ENCODE results near the gene KRT72.

KRT72 gene

DNA sequence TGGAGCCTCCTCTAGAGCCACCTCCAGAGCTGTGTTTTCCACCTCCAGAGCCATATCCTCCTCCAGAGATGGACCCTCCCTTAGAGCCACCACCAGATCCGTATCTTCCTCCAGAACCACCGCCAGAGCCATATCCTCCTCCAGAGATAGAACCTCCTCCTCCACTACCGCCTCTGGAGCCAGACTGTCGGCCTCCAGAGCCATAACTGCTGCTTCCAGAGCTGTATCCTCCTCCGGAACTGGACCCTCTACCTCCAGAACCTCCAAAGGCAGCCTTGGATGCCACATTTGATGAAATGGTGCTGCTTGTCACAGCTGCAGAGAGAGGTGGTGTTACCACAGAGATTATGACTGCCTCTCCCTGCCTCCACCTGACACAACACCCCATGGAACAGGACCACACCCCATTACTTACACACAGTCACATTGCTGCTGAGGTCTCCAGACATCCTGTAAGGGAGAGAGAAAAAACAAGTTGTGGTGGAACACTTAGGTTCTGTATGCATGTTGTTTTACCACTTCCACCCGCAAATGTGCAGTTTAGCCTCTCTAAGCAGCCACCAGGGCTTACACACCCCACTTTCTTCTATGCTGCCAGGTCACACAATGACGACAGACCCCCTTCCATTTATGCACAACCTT lies 44.0 kb upstream of the KRT72 start:
- TF ChIP-seq, protein P1, sequence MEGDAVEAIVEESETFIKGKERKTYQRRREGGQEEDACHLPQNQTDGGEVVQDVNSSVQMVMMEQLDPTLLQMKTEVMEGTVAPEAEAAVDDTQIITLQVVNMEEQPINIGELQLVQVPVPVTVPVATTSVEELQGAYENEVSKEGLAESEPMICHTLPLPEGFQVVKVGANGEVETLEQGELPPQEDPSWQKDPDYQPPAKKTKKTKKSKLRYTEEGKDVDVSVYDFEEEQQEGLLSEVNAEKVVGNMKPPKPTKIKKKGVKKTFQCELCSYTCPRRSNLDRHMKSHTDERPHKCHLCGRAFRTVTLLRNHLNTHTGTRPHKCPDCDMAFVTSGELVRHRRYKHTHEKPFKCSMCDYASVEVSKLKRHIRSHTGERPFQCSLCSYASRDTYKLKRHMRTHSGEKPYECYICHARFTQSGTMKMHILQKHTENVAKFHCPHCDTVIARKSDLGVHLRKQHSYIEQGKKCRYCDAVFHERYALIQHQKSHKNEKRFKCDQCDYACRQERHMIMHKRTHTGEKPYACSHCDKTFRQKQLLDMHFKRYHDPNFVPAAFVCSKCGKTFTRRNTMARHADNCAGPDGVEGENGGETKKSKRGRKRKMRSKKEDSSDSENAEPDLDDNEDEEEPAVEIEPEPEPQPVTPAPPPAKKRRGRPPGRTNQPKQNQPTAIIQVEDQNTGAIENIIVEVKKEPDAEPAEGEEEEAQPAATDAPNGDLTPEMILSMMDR (IDR thresholded peaks at IDR 0.05; ENCODE audit: borderline replicate concordance, insufficient read depth, low read depth, low read length): no peak
- H3K4me3 ChIP-seq (ENCODE audit: low read depth, low read length): no peak overlapping the region

DNA sequence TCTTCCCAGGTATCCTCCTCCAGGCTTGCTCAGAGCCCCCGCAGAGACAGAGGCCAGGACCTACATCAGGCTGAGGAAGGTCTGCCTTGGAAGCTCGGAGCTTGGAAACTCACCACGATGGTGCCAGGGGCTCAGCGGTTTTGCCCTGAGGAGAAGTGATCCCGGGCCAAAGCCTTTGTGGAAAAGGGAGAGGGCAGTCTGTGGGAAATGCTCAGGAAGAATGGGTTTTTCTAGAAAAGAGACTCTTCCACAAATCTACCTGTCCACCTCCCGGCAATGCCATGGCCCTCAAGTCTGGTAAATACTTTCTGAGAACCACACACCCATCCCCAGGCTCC lies 42.8 kb upstream of the KRT72 start:
- no peak overlapping the region for H3K4me3 ChIP-seq (ENCODE audit: low read depth, low read length)
- TF ChIP-seq, protein P1 (IDR thresholded peaks at IDR 0.05; ENCODE audit: borderline replicate concordance, insufficient read depth, low read depth, low read length): no peak

DNA sequence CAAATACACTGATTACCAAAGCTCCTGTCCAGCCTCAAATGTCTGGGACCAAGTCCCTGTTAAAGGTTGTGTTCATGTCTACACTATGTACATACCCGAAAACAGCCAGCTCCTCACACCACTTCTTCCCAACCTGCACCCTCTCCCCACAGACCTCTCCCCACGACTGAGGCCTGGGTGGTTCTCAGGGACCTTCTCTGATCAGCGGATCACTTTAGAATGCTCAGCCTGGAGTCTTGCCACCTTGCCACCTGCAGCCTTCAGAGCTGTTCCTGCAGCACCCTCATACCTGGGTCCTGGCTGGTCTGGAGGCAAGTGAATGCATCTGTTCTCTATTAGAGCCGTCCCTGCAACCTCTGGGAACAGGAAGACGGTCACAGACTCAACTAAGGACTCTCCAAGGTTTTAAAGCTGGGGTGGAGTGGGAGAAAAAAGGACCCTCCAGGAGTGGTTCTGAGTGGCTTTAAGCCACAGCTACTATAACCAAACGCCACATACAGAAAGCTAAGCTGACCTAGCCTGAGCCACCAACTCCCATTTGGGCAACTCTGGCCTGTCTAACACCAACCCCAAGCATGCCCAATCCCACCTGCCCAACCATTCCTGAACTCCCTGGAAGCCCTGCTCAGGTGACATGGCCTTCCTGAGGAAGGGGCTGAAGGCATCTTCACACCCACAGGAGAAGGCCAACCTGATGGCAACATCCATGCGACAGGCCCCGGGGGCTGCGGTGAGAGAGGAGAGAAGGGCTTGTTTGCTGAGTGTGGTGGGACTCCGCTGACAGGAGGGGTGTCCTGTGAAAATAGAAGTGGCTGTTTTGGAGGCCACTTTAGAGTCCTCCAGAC lies 42.2 kb upstream of the KRT72 start:
- no peak overlapping the region for H3K4me3 ChIP-seq (ENCODE audit: low read depth, low read length)
- TF ChIP-seq, protein P1 (IDR thresholded peaks at IDR 0.05; ENCODE audit: borderline replicate concordance, insufficient read depth, low read depth, low read length): no peak

DNA sequence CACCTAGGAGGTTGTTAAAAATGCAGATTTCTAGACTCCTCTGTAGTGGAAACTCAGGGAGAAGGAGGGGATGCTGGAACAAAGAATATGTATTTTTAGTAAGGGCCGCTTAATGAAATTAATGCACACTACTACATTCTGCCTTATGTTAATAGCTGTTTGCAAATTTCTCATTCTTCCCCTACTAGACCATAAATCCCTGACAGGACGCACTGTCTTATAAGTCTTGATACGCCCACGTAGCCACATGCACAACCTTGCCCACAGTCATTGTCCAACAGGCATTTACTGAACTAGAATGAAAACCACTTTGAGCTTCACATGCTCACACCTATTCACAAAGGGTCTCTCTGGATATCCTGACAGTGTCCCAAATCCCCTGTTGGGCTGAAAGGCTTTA lies 40.2 kb upstream of the KRT72 start:
- TF ChIP-seq, protein P1 (IDR thresholded peaks at IDR 0.05; ENCODE audit: borderline replicate concordance, insufficient read depth, low read depth, low read length): no peak
- no peak overlapping the region for H3K4me3 ChIP-seq (ENCODE audit: low read depth, low read length)

DNA sequence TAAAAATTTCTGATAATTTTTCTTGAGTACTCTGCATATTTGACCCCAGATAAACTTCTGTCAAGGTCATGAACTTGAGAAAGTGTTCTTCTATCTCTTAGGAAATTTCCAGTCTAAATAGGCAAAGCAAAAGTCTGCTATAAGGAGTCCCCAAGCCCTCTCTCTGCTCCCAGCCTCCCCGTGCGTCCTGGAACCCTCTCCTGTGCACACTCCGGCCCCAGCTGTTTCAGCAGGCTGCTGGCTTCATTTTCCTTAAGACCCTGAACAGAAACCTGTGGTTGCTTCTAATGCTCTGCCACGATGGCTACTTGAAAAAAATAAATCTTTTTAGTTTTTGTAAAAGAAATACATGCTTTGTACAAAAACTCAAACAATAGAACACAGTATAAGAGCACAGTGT lies 36.0 kb upstream of the KRT72 start:
- no peak overlapping the region for H3K4me3 ChIP-seq (ENCODE audit: low read depth, low read length)
- TF ChIP-seq, protein P1 (IDR thresholded peaks at IDR 0.05; ENCODE audit: borderline replicate concordance, insufficient read depth, low read depth, low read length): no peak

DNA sequence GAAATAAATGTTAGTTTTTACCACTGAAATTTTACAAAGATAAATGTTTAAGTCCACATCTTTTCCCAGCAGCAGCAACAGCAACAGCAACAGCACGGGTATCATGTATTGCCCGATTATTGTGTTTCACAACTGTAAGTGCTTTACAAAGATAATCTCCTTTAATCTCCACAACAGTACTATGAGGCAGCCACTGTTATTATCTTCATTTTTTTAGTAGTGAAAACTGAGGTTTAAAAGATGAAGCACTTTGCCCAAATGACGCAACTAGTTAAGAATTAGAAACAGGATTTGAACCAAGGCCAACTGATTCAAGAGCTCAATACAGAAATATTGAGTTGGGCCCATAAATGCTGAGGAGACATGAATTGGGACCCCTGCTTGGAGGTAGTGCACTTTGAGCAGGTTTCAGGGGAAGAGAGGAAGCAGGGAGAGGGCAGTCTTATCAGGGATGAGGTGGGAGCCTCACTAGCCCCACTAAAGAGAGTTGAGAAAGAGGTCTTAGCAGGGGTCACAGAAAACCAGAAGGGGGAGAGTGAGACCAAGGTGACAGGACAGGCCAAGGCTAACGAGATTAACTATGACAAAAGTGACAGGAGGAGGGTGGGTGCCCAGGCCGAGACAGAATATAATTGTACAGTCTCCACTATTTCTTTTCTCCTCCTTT lies 35.5 kb upstream of the KRT72 start:
- TF ChIP-seq, protein P1 (IDR thresholded peaks at IDR 0.05; ENCODE audit: borderline replicate concordance, insufficient read depth, low read depth, low read length): no peak

More for the DNA sequence above, 35.5 kb upstream of the KRT72 start:
- H3K4me3 ChIP-seq (ENCODE audit: low read depth, low read length): no peak overlapping the region

Measured in GM12875 (cell line).